ENCODE results near the gene NME3. TPM values are rescaled to one million over a fixed set of nuclear protein-coding genes. Genes with fewer than 3 reads are reported as not detected.
A peak's percentile ranks its signal among the peaks of the same experiment; 100 is the strongest.

The NME3 gene
- total and polyA plus RNA-seq, 2 of the 13 experiments (the other 11 are each of a cell fraction or from before 2014, with no cell fraction given): 10.4 to 15.9 TPM

GRCh38 chr16:1812732-1813163 is 41.4 kb upstream of the NME3 start (continued):
- TF ChIP-seq ZFP91 (CRISPR knock-in tag; IDR thresholded peaks at IDR 0.05; ENCODE audit: borderline replicate concordance) (peak; percentile 23; the same call in 1 of the 2 replicates), SMC3 (IDR thresholded peaks at IDR 0.05; ENCODE audit: low read length) (peak; percentile 62; the same call in 1 of the 2 replicates), NFE2L2 (IDR thresholded peaks at IDR 0.05; ENCODE audit: low read length) (no peak), ZNF24 (IDR thresholded peaks at IDR 0.05) (no peak), MBNL3 (CRISPR knock-in tag; conservative IDR thresholded peaks at IDR 0.05) (no peak), KMT2B (CRISPR knock-in tag; IDR thresholded peaks at IDR 0.05) (no peak), NFYB (CRISPR knock-in tag; IDR thresholded peaks at IDR 0.05) (no peak), ATM (IDR thresholded peaks at IDR 0.05; ENCODE audit: borderline replicate concordance) (no peak), SOX5 (CRISPR knock-in tag; IDR thresholded peaks at IDR 0.05; ENCODE audit: borderline replicate concordance) (no peak), SMAD9 (CRISPR knock-in tag; IDR thresholded peaks at IDR 0.05) (no peak), RAD21 (CRISPR knock-in tag; IDR thresholded peaks at IDR 0.05) (peak; percentile 95), MEIS2 (CRISPR knock-in tag; IDR thresholded peaks at IDR 0.05) (peak; percentile 32; the same call in 1 of the 2 replicates), DBP (CRISPR knock-in tag; IDR thresholded peaks at IDR 0.05; ENCODE audit: not compliant biosample characterization) (no peak), RNF2 (conservative IDR thresholded peaks at IDR 0.05; ENCODE audit: low read depth) (no peak), ZNF235 (CRISPR knock-in tag; IDR thresholded peaks at IDR 0.05; ENCODE audit: borderline replicate concordance) (no peak), KLF9 (CRISPR knock-in tag; IDR thresholded peaks at IDR 0.05; ENCODE audit: low read depth) (no peak), ZFP37 (CRISPR knock-in tag; IDR thresholded peaks at IDR 0.05; ENCODE audit: borderline replicate concordance) (no peak), IRF2 (CRISPR knock-in tag; IDR thresholded peaks at IDR 0.05) (peak; percentile 38; the same call in 1 of the 2 replicates), FOXC1 (CRISPR knock-in tag; IDR thresholded peaks at IDR 0.05; ENCODE audit: borderline replicate concordance) (no peak), ZBTB33 (CRISPR knock-in tag; IDR thresholded peaks at IDR 0.05) (peak; percentile 97), ZBTB49 (CRISPR knock-in tag; IDR thresholded peaks at IDR 0.05; ENCODE audit: borderline replicate concordance) (no peak), ZNF547 (CRISPR knock-in tag; IDR thresholded peaks at IDR 0.05) (no peak), ZNF207 (IDR thresholded peaks at IDR 0.05; ENCODE audit: borderline replicate concordance) (no peak), DNMT1 (CRISPR knock-in tag; IDR thresholded peaks at IDR 0.05) (no peak), ZNF792 (CRISPR knock-in tag; IDR thresholded peaks at IDR 0.05) (no peak), FOXO1 (CRISPR knock-in tag; IDR thresholded peaks at IDR 0.05) (no peak), ZNF782 (CRISPR knock-in tag; IDR thresholded peaks at IDR 0.05; ENCODE audit: borderline replicate concordance) (no peak), KAT2B (IDR thresholded peaks at IDR 0.05; ENCODE audit: borderline replicate concordance, low read depth, low read length) (no peak)

All from HepG2 (cell line).